Measurements from ENCODE around the gene LRRC57. TPM values are rescaled to one million over a fixed set of nuclear protein-coding genes. Genes with fewer than 3 reads are reported as not detected.

Gene LRRC57
- total and polyA plus RNA-seq, 4 donors, result 2.7 to 14.1 (median 5.3) TPM

DNA sequence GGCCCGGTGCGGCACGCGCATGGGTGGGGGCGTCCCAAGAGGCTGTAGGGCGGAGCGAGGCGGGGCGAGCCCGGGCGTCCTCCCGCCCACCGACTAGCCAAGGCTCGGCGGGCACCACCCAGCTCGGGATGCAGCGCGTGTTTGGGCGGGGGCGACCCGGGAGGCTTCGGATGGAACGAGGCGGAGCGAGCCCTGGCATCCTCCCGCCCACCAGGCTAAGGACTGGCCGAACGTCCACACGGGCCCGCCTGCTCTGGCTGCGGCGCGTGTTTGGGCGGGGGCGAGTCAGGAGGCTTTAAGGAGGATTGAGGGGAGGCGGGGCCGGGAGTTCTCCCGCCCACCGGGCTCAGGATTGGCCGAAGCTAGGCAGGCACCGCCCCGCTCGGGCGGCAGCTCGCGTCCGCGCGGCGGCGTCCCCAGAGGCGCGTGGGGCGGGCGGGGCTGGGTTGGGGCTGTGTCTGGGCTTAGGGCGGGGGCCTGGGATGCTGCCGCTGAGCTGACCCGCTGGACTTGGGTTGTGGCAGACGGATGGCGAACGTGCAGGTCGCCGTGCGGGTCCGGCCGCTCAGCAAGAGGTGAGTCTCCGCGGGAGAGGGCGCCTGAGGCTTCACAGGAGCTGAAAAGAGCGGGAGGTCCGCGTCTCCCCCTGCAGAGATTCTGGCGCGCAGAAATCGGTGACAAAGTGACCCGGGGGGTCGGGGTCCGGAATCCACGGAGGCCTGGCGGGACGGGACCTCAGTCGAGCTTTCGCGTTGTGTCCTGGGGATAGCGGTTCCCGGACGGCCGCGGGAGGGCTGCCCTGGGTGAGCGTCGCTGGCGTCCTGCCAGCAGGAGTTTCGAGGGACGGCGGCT lies 26.8 kb upstream of the LRRC57 start, which contains the start of gene STARD9:
Gene STARD9, plus strand, starts transcription at position 419 of the 852 bp plus-strand sequence. Its CDS starts 110 bp downstream, at position 529.
- Histone ChIP-seq H3K27ac (ENCODE audit: low read depth in 1 of 2, low read length in 2 of 2) (peak within 1 kb of the TSS; percentile 37 to 69), H3K4me3 (ENCODE audit: low read depth in 1 of 3, low read length in 3 of 3) (peak within 1 kb of the TSS; percentile 70 to 86 (median 73)), H3K4me1 (ENCODE audit: control insufficient read depth in 4 of 4, insufficient read depth in 4 of 4, low read length in 3 of 4) (peaks cover 4 to 14% (median 8%) of the 10 kb centered on the region in 4 donors), H3K27me3 (ENCODE audit: control insufficient read depth in 4 of 4, insufficient read depth in 4 of 4, low read length in 3 of 4) (no peaks in the 10 kb centered on the region), H3K9me3 (ENCODE audit: control insufficient read depth in 4 of 4, low read length in 3 of 4) (no peaks in the 10 kb centered on the region), H3K9ac (ENCODE audit: low read depth in 1 of 2, low read length in 2 of 2) (peak within 1 kb of the TSS; percentile 59 to 60), H3K36me3 (ENCODE audit: control insufficient read depth in 4 of 4, insufficient read depth in 3 of 4, low read depth in 1 of 4, low read length in 3 of 4) (no peaks in the 10 kb centered on the region)
- peak; percentile 97 for DNase-seq (ENCODE audit: low spot score)
- TF ChIP-seq RAD21 (IDR thresholded peaks at IDR 0.05) (peak in 1 of 2 donors; percentile 25), RXRA (IDR thresholded peaks at IDR 0.05) (peak in 1 of 2 donors; percentile 25), EGR1 (IDR thresholded peaks at IDR 0.05; ENCODE audit: low read depth in 2 of 2) (peak; percentile 75 to 86), SP1 (IDR thresholded peaks at IDR 0.05) (peak; percentile 75)
- TF ChIP-seq, protein P1, sequence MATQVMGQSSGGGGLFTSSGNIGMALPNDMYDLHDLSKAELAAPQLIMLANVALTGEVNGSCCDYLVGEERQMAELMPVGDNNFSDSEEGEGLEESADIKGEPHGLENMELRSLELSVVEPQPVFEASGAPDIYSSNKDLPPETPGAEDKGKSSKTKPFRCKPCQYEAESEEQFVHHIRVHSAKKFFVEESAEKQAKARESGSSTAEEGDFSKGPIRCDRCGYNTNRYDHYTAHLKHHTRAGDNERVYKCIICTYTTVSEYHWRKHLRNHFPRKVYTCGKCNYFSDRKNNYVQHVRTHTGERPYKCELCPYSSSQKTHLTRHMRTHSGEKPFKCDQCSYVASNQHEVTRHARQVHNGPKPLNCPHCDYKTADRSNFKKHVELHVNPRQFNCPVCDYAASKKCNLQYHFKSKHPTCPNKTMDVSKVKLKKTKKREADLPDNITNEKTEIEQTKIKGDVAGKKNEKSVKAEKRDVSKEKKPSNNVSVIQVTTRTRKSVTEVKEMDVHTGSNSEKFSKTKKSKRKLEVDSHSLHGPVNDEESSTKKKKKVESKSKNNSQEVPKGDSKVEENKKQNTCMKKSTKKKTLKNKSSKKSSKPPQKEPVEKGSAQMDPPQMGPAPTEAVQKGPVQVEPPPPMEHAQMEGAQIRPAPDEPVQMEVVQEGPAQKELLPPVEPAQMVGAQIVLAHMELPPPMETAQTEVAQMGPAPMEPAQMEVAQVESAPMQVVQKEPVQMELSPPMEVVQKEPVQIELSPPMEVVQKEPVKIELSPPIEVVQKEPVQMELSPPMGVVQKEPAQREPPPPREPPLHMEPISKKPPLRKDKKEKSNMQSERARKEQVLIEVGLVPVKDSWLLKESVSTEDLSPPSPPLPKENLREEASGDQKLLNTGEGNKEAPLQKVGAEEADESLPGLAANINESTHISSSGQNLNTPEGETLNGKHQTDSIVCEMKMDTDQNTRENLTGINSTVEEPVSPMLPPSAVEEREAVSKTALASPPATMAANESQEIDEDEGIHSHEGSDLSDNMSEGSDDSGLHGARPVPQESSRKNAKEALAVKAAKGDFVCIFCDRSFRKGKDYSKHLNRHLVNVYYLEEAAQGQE (IDR thresholded peaks at IDR 0.05), result peak; percentile 69
- TF ChIP-seq, protein P2, sequence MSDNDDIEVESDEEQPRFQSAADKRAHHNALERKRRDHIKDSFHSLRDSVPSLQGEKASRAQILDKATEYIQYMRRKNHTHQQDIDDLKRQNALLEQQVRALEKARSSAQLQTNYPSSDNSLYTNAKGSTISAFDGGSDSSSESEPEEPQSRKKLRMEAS (IDR thresholded peaks at IDR 0.05), result peak; percentile 71
- TF ChIP-seq, protein P3, sequence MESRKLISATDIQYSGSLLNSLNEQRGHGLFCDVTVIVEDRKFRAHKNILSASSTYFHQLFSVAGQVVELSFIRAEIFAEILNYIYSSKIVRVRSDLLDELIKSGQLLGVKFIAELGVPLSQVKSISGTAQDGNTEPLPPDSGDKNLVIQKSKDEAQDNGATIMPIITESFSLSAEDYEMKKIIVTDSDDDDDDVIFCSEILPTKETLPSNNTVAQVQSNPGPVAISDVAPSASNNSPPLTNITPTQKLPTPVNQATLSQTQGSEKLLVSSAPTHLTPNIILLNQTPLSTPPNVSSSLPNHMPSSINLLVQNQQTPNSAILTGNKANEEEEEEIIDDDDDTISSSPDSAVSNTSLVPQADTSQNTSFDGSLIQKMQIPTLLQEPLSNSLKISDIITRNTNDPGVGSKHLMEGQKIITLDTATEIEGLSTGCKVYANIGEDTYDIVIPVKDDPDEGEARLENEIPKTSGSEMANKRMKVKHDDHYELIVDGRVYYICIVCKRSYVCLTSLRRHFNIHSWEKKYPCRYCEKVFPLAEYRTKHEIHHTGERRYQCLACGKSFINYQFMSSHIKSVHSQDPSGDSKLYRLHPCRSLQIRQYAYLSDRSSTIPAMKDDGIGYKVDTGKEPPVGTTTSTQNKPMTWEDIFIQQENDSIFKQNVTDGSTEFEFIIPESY (IDR thresholded peaks at IDR 0.05), result no peak
- TF ChIP-seq, protein P4, sequence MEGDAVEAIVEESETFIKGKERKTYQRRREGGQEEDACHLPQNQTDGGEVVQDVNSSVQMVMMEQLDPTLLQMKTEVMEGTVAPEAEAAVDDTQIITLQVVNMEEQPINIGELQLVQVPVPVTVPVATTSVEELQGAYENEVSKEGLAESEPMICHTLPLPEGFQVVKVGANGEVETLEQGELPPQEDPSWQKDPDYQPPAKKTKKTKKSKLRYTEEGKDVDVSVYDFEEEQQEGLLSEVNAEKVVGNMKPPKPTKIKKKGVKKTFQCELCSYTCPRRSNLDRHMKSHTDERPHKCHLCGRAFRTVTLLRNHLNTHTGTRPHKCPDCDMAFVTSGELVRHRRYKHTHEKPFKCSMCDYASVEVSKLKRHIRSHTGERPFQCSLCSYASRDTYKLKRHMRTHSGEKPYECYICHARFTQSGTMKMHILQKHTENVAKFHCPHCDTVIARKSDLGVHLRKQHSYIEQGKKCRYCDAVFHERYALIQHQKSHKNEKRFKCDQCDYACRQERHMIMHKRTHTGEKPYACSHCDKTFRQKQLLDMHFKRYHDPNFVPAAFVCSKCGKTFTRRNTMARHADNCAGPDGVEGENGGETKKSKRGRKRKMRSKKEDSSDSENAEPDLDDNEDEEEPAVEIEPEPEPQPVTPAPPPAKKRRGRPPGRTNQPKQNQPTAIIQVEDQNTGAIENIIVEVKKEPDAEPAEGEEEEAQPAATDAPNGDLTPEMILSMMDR (IDR thresholded peaks at IDR 0.05; ENCODE audit: low read depth, low read length, missing input control), result no peak
- WGBS, result under 1% methylated on average over 95 of the region's 95 CpGs

GRCh38 chr15:42558739-42559138 lies 10.1 kb upstream of the LRRC57 start:
- no peak overlapping the region for H3K27ac ChIP-seq (ENCODE audit: low read depth in 1 of 2, low read length in 2 of 2)
- H3K9ac ChIP-seq (ENCODE audit: low read depth in 1 of 2, low read length in 2 of 2), result no peak overlapping the region
- no peaks in the 10 kb centered on the region for H3K4me1 ChIP-seq (ENCODE audit: control insufficient read depth in 4 of 4, insufficient read depth in 4 of 4, low read length in 3 of 4)
- 97% methylated on average over 3 of the region's 3 CpGs for WGBS
- no peak overlapping the region for H3K4me3 ChIP-seq (ENCODE audit: low read depth in 1 of 3, low read length in 3 of 3)
- no peak for TF ChIP-seq TAF1 (conservative IDR thresholded peaks at IDR 0.05)
- TF ChIP-seq RXRA (IDR thresholded peaks at IDR 0.05), result no peak
- no peak for TF ChIP-seq FOXA1 (IDR thresholded peaks at IDR 0.05)
- TF ChIP-seq HNF4A (conservative IDR thresholded peaks at IDR 0.05), result no peak
- TF ChIP-seq NR2F2 (IDR thresholded peaks at IDR 0.05), result no peak
- TF ChIP-seq, protein P5, sequence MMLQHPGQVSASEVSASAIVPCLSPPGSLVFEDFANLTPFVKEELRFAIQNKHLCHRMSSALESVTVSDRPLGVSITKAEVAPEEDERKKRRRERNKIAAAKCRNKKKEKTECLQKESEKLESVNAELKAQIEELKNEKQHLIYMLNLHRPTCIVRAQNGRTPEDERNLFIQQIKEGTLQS (IDR thresholded peaks at IDR 0.05), result no peak
- TF ChIP-seq SP1 (IDR thresholded peaks at IDR 0.05), result no peak
- TF ChIP-seq, protein P1 (IDR thresholded peaks at IDR 0.05), result no peak
- TF ChIP-seq, protein P4 (IDR thresholded peaks at IDR 0.05; ENCODE audit: low read depth, low read length, missing input control), result no peak
- H3K27me3 ChIP-seq (ENCODE audit: control insufficient read depth in 4 of 4, insufficient read depth in 4 of 4, low read length in 3 of 4), result no peaks in the 10 kb centered on the region
- no peaks in the 10 kb centered on the region for H3K9me3 ChIP-seq (ENCODE audit: control insufficient read depth in 4 of 4, low read length in 3 of 4)
- no peak for DNase-seq (ENCODE audit: low spot score)
- peaks cover 0 to 21% (median 13%) of the 10 kb centered on the region in 4 donors for H3K36me3 ChIP-seq (ENCODE audit: control insufficient read depth in 4 of 4, insufficient read depth in 3 of 4, low read depth in 1 of 4, low read length in 3 of 4)
